Measurements from ENCODE around the gene IQCH.
"Not testable (repeated sequence)": the region's sequence is repeated elsewhere in the genome, so short reads cannot be mapped to it uniquely, and the experiment has no call there.

IQCH gene

DNA sequence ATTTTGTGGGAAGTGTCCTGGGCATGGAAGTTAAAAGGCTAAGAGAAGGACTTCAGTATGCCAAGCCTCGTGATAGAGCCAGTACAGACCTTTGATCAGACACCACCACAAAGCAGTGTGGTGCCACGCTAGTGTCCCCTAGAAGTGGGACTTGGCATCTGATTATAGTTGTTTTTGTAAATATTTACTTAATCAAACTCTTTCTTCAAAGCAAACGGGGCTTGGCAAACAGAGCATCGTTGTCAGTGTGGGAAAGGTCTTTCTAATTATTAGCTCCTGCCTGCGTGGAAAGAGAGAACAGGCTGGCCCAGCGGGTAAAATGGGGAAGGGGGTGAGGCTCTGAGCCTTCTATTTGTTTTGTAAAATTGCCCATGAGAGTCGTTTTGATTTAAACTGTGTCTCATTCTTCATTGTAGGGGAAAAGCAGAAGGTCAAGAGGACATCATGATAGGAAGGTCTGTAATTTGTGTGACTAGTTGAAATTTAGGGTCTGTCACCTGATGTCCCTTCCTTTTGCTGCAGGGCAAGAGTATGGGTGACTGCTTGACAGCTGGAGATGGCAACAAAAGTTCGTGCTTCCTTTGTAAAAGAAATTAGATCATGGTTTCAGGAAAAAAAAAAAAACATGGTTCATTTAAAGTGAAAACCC, 105.0 kb downstream of the IQCH start:
- DNase-seq, result no peak

- no peak for DNase-seq
Measured at GRCh38 chr15:67361100-67361499, 106.5 kb downstream of the IQCH start.

- DNase-seq, result not testable (repeated sequence)
Measured at GRCh38 chr15:67363712-67364111, 109.1 kb downstream of the IQCH start.

- DNase-seq, result no peak
Measured at GRCh38 chr15:67365994-67366393, 111.4 kb downstream of the IQCH start.

DNA sequence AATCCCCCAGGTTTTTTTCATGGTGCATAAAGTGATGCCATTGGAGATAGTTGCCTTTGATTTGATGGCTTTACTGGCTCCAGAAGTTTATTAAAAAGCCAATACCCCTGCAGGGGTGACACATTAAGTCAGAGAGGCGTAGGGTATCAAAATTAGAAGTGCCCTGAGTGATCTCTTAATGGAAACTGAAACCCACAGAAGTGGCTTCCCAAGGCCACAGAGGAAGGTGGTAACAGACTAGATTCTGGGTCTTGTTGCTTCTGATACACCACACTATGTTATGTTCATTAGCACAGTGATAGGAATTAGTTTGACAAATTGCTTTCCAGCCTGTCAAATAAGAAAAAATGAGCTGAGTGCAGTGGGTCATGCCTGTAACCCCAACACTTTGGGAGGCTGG, 112.3 kb downstream of the IQCH start:
- DNase-seq, result no peak

DNA sequence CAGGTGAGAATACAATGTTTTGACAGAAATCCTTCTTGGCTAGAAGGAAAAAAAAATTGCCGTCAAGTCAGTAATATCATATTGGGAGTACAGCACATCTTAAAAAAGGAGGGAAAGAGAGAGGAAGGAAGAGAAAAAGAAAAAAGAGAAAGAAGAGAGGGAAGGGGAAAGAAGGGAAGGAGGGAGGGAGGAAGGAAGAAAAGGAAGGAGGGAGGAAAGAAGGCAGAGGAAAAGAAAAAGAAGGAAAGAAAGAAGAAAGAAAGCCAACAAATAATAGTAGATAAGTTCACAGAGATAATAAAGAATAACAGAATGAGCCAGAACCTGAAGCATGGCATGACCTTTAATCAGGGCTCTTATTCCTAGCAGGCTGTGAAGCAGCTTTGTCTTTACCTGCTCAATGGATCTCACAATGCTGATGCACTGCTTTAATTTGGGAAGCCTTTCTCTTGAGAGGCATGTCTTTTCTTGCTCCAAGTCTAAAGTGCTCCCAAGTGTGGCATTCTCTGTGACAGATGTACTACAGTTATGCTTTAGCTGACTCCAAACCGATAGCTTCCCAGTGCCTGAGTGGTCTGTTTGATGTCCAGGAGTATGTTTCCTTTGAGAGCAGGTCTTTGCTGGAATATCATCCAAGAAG, 114.9 kb downstream of the IQCH start:
- DNase-seq, result no peak

DNA sequence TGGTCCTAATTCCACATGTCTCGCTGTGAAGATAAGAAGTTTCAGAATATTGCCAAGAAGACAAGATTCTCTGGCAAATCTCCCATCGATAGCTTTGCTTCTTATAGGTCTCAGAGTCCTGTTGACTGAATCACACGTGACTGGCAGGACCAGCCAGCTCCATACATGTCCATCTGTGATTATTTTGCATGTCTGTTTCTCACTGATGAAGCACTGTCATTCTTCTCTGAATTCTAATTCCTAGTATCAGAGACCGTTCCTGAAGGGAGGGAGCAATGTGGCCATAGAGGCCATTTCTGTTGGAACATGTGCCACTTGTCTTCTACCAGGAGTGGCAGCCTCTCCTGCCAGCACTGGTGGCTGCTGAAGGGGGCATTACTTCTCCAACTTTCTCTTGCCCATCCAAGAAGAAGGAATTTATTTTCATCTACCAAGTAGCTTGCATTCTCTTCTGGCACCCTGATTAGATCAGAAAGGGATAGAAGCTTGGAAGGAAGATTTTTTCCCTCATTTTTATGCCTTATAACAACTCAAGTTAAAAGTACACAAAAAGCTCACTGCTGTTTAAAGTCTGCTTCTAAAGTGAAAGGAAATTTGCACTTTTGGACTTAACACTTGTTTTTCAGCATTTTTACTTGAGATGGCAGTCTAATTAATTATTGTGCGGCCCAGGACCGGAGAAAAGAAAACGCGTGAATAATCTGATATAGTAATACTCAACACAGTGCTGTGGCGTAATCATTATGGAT, 115.8 kb downstream of the IQCH start:
- no peak for DNase-seq

- DNase-seq, result no peak
Measured at GRCh38 chr15:67372543-67372942, 118.0 kb downstream of the IQCH start.

GRCh38 chr15:67372986-67373675, 118.5 kb downstream of the IQCH start:
- no peak for DNase-seq

GRCh38 chr15:67373971-67374370, 119.4 kb downstream of the IQCH start:
- DNase-seq, result no peak

GRCh38 chr15:67379530-67379929, 124.9 kb downstream of the IQCH start:
- no peak for DNase-seq

GRCh38 chr15:67380921-67381320, 126.3 kb downstream of the IQCH start:
- DNase-seq, result no peak

- DNase-seq, result no peak
Measured at GRCh38 chr15:67381416-67382045, 126.9 kb downstream of the IQCH start.

- DNase-seq, result no peak
Measured at GRCh38 chr15:67382723-67383122, 128.1 kb downstream of the IQCH start.

DNA sequence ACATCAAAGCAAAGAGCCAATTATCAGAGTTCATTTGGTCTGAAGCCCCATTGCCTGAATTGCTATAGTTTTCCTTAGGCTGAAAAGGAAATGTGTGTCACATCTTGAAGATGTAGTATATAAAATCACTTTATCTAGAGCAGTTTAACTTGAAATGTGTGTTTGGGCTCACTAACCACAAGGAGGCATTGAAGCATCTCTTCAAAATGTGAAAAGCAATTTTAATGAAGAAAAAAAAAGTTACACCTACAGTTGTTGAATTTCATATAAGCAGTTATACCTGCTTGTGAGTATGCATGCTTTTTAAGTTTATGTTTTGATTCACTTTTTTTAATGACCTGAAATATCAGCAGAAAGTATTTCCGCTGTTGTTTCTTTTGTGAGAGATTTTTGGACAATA, 129.3 kb downstream of the IQCH start:
- no peak for DNase-seq

DNA sequence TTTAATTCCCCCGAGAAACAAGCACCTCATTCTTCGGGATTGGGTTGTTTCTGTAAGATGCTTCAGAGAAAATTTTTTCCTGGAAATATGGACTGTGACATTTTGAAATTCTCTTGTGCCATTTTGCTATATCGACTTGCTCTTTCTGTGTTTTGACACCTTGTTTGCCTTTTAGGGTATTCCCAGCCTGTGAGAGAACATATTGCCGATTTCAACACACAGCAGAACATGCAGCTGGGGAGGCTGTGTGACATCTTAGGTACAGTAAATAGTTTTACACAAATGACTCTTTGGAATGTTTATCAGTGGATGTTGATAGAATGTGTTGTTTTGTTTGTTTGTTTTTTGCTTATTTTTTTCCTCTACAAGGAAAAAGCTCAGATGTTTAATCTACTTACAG, 130.2 kb downstream of the IQCH start:
- DNase-seq, result no peak

- no peak for DNase-seq
Measured at GRCh38 chr15:67385971-67386370, 131.4 kb downstream of the IQCH start.

- no peak for DNase-seq
Measured at GRCh38 chr15:67386947-67387346, 132.4 kb downstream of the IQCH start.

DNA sequence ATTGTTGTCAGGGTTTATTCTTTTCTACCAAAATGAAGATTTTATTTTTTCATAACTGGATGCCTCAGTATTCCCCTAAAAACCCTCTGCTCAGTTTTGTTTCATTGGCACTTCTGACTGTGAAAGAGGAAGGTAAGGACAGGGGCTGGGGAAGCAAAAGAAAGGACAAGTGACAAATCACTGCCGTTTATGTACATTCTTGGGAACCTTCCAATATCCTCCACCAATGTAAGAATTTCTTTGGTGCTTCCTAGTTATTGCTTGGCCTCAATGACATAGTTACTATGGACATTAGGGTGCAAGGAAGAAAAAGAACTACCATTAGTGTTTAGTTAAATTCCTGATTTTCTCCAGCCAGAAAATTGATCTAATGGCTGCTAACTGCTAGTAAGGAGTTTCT, 135.4 kb downstream of the IQCH start:
- no peak for DNase-seq

DNA sequence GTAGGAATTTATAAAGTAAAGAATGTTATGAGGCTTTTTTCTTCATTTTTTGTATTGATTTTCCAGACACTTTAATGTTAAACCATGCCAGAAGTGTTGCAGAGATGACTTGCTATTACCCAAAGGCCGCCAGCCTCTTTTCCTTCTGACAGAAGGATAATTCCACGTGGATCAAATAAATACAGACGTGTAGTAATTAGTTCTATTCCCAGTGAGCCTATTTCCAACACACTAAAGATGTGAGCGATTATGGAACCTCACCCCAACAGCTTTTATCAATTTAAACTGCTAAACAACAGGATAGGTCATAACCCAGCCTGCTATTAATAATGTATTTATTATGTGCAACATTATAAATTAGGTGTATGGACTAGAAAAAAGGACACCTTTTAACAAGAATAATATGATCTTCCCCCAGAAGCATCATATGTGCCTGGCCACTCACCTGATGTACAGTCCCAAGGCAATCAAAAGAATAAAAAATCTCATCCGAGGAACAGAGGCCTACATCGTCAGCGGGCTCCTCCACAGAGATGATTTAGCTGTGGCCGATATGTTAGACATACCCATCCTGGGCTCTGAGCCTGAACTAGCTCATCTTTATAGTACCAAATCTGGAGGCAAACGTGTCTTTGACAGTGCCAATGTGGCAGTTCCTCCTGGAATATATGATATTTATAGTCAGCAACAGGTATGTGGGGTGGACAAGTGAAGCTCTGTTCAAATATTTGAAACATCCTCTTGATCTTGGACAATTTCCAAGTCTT, 140.5 kb downstream of the IQCH start:
- DNase-seq, result no peak

- DNase-seq, result no peak
Measured at GRCh38 chr15:67396114-67396513, 141.5 kb downstream of the IQCH start.

GRCh38 chr15:67397139-67397538, 142.6 kb downstream of the IQCH start:
- DNase-seq, result no peak

Measured in stimulated activated CD4-positive, alpha-beta T cell treated with anti-CD3 and anti-CD28 coated beads, Interleukin-12 subunit alpha, Interleukin-12 subunit beta, amount 100 ng/mL, for 4 hours (primary cell).